Loucy (cell line): ENCODE data around the gene CRADD.

Experiments
- CTCF ChIP-seq: fragments of 200-600 bp; sonication (generic); conservative IDR thresholded peaks from 2 replicates; pipeline ENCODE4 v1.5.1; 2014; ENCODE audit warnings: mild to moderate bottlenecking, antibody characterized with exemption, low read length
- EZH2phosphoT487 ChIP-seq: fragments of 200-600 bp; IDR thresholded peaks from 2 replicates; pipeline ENCODE4 v1.6.1; 2018; ENCODE audit warnings: antibody characterized with exemption, mild to moderate bottlenecking, moderate library complexity, borderline replicate concordance

GRCh38 chr12:93915411-93915810 lies 238.2 kb downstream of the CRADD start:
- TF ChIP-seq CTCF (no peak), EZH2phosphoT487 (no peak)
